ACHN (cell line): Measurements from ENCODE around the gene RNF115.
A peak's percentile ranks its signal among the peaks of the same experiment; 100 is the strongest.

Experiments used
- DNase-seq: peaks from one replicate; pipeline ENCODE4 v3.0.0-alpha.2; 2015
- in situ Hi-C: cut with HindIII; loops from 2 replicates; pipeline ENCODE4 v1.10.0; 2017; ENCODE audit warnings: low sequenced_read_pairs, low pct_ligation_motif_present, low pct_unique_long_range_greater_than_20kb

RNF115 gene

GRCh38 chr1:145823565-145824498, at the start of gene RNF115, which contains the start of gene POLR3C:
RNF115 (minus strand) TSS chr1:145824095; CDS start chr1:145823873, 222 bp downstream.
POLR3C (plus strand) TSS chr1:145824200; CDS start chr1:145825777, 1,577 bp downstream.
- in situ Hi-C loops: no loop called here
- DNase-seq: peak; percentile 91

GRCh38 chr1:145871994-145872924, 48.4 kb upstream of the RNF115 start:
- in situ Hi-C loops: no loop called here
- DNase-seq: no peak

GRCh38 chr1:145868232-145868631, 44.3 kb upstream of the RNF115 start:
- in situ Hi-C loops: no loop called here
- no peak for DNase-seq

- in situ Hi-C loops: no loop called here
- no peak for DNase-seq
Measured at GRCh38 chr1:145863282-145864018, 39.6 kb upstream of the RNF115 start.

- peak; percentile 92 for DNase-seq
Measured at GRCh38 chr1:145859491-145860023, 35.7 kb upstream of the RNF115 start.

GRCh38 chr1:145858901-145859490, 35.1 kb upstream of the RNF115 start, which contains the start of gene PIAS3:
PIAS3 (minus strand) TSS chr1:145859081; CDS start chr1:145858990, 91 bp downstream.
- peak; percentile 95 for DNase-seq
- in situ Hi-C loops: no loop called here

More at GRCh38 chr1:145859491-145860023, 35.7 kb upstream of the RNF115 start:
- in situ Hi-C loops: no loop called here

- in situ Hi-C loops: no loop called here
- peak; percentile 42 for DNase-seq
Measured at GRCh38 chr1:145858238-145858900, 34.5 kb upstream of the RNF115 start.

GRCh38 chr1:145857170-145857569, 33.3 kb upstream of the RNF115 start:
- in situ Hi-C loops: no loop called here
- DNase-seq: no peak

- in situ Hi-C loops: no loop called here
- no peak for DNase-seq
Measured at GRCh38 chr1:145855426-145855948, 31.6 kb upstream of the RNF115 start.

- peak; percentile 72 for DNase-seq
- in situ Hi-C loops: loop anchor here (25.0 kb wide), 1 partner anchor 112 kb away; no protein-coding TSS in a partner anchor
Measured at GRCh38 chr1:145849356-145850160, 25.7 kb upstream of the RNF115 start.

GRCh38 chr1:145847827-145848226, 23.9 kb upstream of the RNF115 start:
- no peak for DNase-seq
- in situ Hi-C loops: loop anchor here (25.0 kb wide), 1 partner anchor 111 kb away; no protein-coding TSS in a partner anchor

GRCh38 chr1:145846201-145846612, 22.3 kb upstream of the RNF115 start:
- peak; percentile 48 for DNase-seq
- in situ Hi-C loops: loop anchor here (25.0 kb wide), 1 partner anchor 109 kb away; no protein-coding TSS in a partner anchor

- peak; percentile 77 for DNase-seq
- in situ Hi-C loops: loop anchor here (25.0 kb wide), 1 partner anchor 108 kb away; no protein-coding TSS in a partner anchor
Measured at GRCh38 chr1:145845514-145846161, 21.7 kb upstream of the RNF115 start, which contains the start of gene NUDT17. NUDT17 (plus strand) TSS chr1:145845630; CDS start chr1:145845641, 11 bp downstream.

- in situ Hi-C loops: loop anchor here (25.0 kb wide), 1 partner anchor 108 kb away; no protein-coding TSS in a partner anchor
- no peak for DNase-seq
Measured at GRCh38 chr1:145845144-145845513, 21.2 kb upstream of the RNF115 start.

- DNase-seq: no peak
- in situ Hi-C loops: loop anchor here (25.0 kb wide), 1 partner anchor 106 kb away; no protein-coding TSS in a partner anchor
Measured at GRCh38 chr1:145843031-145843430, 19.1 kb upstream of the RNF115 start.
